ENCODE results near the gene RRP12.

RRP12 gene

GRCh38 chr10:97355571-97355975 lies 45.6 kb downstream of the RRP12 start:
- H3K4me2 ChIP-seq (ENCODE audit: low read length, poor library complexity, severe bottlenecking): no peak overlapping the region
- H3K9me3 ChIP-seq (ENCODE audit: control insufficient read depth, low read length): no peaks in the 10 kb centered on the region
- 87% methylated on average over 5 of the region's 5 CpGs for WGBS
- no peak overlapping the region for H3K4me3 ChIP-seq (ENCODE audit: insufficient read depth in 1 of 2, low read depth in 1 of 2, low read length in 2 of 2)
- H3K79me1 ChIP-seq (replicated peaks; ENCODE audit: low read length, poor library complexity, severe bottlenecking): peaks cover 1% of the 10 kb centered on the region
- no peak overlapping the region for H3K9ac ChIP-seq (ENCODE audit: low read length)
- no peak overlapping the region for H2BK12ac ChIP-seq (ENCODE audit: low read length in 2 of 2)
- no peak overlapping the region for H3K18ac ChIP-seq (ENCODE audit: low read depth in 1 of 2, low read length in 2 of 2)
- no peak for DNase-seq
- no peaks in the 10 kb centered on the region for H3K27me3 ChIP-seq (ENCODE audit: control insufficient read depth in 1 of 2, insufficient read depth in 1 of 2, low read length in 2 of 2)
- no peak overlapping the region for H2AFZ ChIP-seq (ENCODE audit: low read depth, low read length)
- no peak overlapping the region for H3K23ac ChIP-seq (ENCODE audit: low read length in 2 of 2)
- H3K4ac ChIP-seq (ENCODE audit: low read depth in 1 of 2, low read length in 2 of 2): no peak overlapping the region
- no peak overlapping the region for H4K8ac ChIP-seq (ENCODE audit: low read length)
- no peaks in the 10 kb centered on the region for H3K4me1 ChIP-seq (ENCODE audit: control insufficient read depth, insufficient read depth, low read depth, low read length)
- H3K14ac ChIP-seq (ENCODE audit: low read length in 2 of 2): no peak overlapping the region
- H2BK15ac ChIP-seq (ENCODE audit: low read depth, poor library complexity, severe bottlenecking): no peak overlapping the region
- no peak overlapping the region for H2BK120ac ChIP-seq (ENCODE audit: low read depth, low read length)
- no peak overlapping the region for H3K27ac ChIP-seq (ENCODE audit: low read length, poor library complexity, severe bottlenecking)
- H2BK5ac ChIP-seq (ENCODE audit: low read depth, low read length, poor library complexity, severe bottlenecking): no peak overlapping the region
- H2AK5ac ChIP-seq (ENCODE audit: low read length, severe bottlenecking): no peak overlapping the region
- peaks cover 48 to 66% of the 10 kb centered on the region in 2 experiments for H3K36me3 ChIP-seq (ENCODE audit: control insufficient read depth in 1 of 2, insufficient read depth in 2 of 2, low read depth in 1 of 2, low read length in 2 of 2)
- no peak overlapping the region for H4K91ac ChIP-seq (ENCODE audit: low read length)

GRCh38 chr10:97353945-97354344 lies 47.2 kb downstream of the RRP12 start:
- Histone ChIP-seq H2BK15ac (ENCODE audit: low read depth, poor library complexity, severe bottlenecking) (no peak overlapping the region), H3K27me3 (ENCODE audit: control insufficient read depth in 1 of 2, insufficient read depth in 1 of 2, low read length in 2 of 2) (no peaks in the 10 kb centered on the region), H2AK5ac (ENCODE audit: low read length, severe bottlenecking) (no peak overlapping the region), H3K27ac (ENCODE audit: low read length, poor library complexity, severe bottlenecking) (no peak overlapping the region), H4K8ac (ENCODE audit: low read length) (no peak overlapping the region), H3K9me3 (ENCODE audit: control insufficient read depth, low read length) (no peaks in the 10 kb centered on the region), H3K4me2 (ENCODE audit: low read length, poor library complexity, severe bottlenecking) (no peak overlapping the region), H3K18ac (ENCODE audit: low read depth in 1 of 2, low read length in 2 of 2) (no peak overlapping the region), H2BK120ac (ENCODE audit: low read depth, low read length) (no peak overlapping the region), H3K23ac (ENCODE audit: low read length in 2 of 2) (no peak overlapping the region), H3K4me1 (ENCODE audit: control insufficient read depth, insufficient read depth, low read depth, low read length) (no peaks in the 10 kb centered on the region), H3K36me3 (ENCODE audit: control insufficient read depth in 1 of 2, insufficient read depth in 2 of 2, low read depth in 1 of 2, low read length in 2 of 2) (peaks cover 39 to 58% of the 10 kb centered on the region in 2 experiments), H2AFZ (ENCODE audit: low read depth, low read length) (no peak overlapping the region), H2BK5ac (ENCODE audit: low read depth, low read length, poor library complexity, severe bottlenecking) (no peak overlapping the region), H3K4me3 (ENCODE audit: insufficient read depth in 1 of 2, low read depth in 1 of 2, low read length in 2 of 2) (no peak overlapping the region), H3K9ac (ENCODE audit: low read length) (no peak overlapping the region), H3K4ac (ENCODE audit: low read depth in 1 of 2, low read length in 2 of 2) (no peak overlapping the region), H3K79me1 (replicated peaks; ENCODE audit: low read length, poor library complexity, severe bottlenecking) (peaks cover 1% of the 10 kb centered on the region), H4K91ac (ENCODE audit: low read length) (no peak overlapping the region), H3K14ac (ENCODE audit: low read length in 2 of 2) (no peak overlapping the region), H2BK12ac (ENCODE audit: low read length in 2 of 2) (no peak overlapping the region)
- DNase-seq: no peak
- WGBS: 97% methylated on average over 4 of the region's 4 CpGs

GRCh38 chr10:97349752-97350513 lies 51.2 kb downstream of the RRP12 start:
- Histone ChIP-seq H3K9ac (ENCODE audit: low read length) (no peak overlapping the region), H3K4me3 (ENCODE audit: insufficient read depth in 1 of 2, low read depth in 1 of 2, low read length in 2 of 2) (no peak overlapping the region), H2BK15ac (ENCODE audit: low read depth, poor library complexity, severe bottlenecking) (no peak overlapping the region), H3K79me1 (replicated peaks; ENCODE audit: low read length, poor library complexity, severe bottlenecking) (peaks cover 1% of the 10 kb centered on the region), H2BK12ac (ENCODE audit: low read length in 2 of 2) (no peak overlapping the region), H3K4me2 (ENCODE audit: low read length, poor library complexity, severe bottlenecking) (no peak overlapping the region), H3K27ac (ENCODE audit: low read length, poor library complexity, severe bottlenecking) (no peak overlapping the region), H3K4ac (ENCODE audit: low read depth in 1 of 2, low read length in 2 of 2) (no peak overlapping the region), H4K8ac (ENCODE audit: low read length) (no peak overlapping the region), H3K18ac (ENCODE audit: low read depth in 1 of 2, low read length in 2 of 2) (no peak overlapping the region), H3K36me3 (ENCODE audit: control insufficient read depth in 1 of 2, insufficient read depth in 2 of 2, low read depth in 1 of 2, low read length in 2 of 2) (peaks cover 12 to 24% of the 10 kb centered on the region in 2 experiments), H4K91ac (ENCODE audit: low read length) (no peak overlapping the region), H2BK120ac (ENCODE audit: low read depth, low read length) (no peak overlapping the region), H3K4me1 (ENCODE audit: control insufficient read depth, insufficient read depth, low read depth, low read length) (no peaks in the 10 kb centered on the region), H2BK5ac (ENCODE audit: low read depth, low read length, poor library complexity, severe bottlenecking) (no peak overlapping the region), H3K9me3 (ENCODE audit: control insufficient read depth, low read length) (no peaks in the 10 kb centered on the region), H3K23ac (ENCODE audit: low read length in 2 of 2) (no peak overlapping the region), H2AFZ (ENCODE audit: low read depth, low read length) (no peak overlapping the region), H2AK5ac (ENCODE audit: low read length, severe bottlenecking) (no peak overlapping the region), H3K27me3 (ENCODE audit: control insufficient read depth in 1 of 2, insufficient read depth in 1 of 2, low read length in 2 of 2) (no peaks in the 10 kb centered on the region), H3K14ac (ENCODE audit: low read length in 2 of 2) (no peak overlapping the region)
- DNase-seq: no peak
- WGBS: 98% methylated on average over 8 of the region's 12 CpGs

GRCh38 chr10:97347317-97347716 lies 53.8 kb downstream of the RRP12 start:
- no peak for DNase-seq
- Histone ChIP-seq H3K4me2 (ENCODE audit: low read length, poor library complexity, severe bottlenecking) (no peak overlapping the region), H3K4me3 (ENCODE audit: insufficient read depth in 1 of 2, low read depth in 1 of 2, low read length in 2 of 2) (no peak overlapping the region), H3K9ac (ENCODE audit: low read length) (no peak overlapping the region), H3K9me3 (ENCODE audit: control insufficient read depth, low read length) (no peaks in the 10 kb centered on the region), H2AFZ (ENCODE audit: low read depth, low read length) (no peak overlapping the region), H3K14ac (ENCODE audit: low read length in 2 of 2) (no peak overlapping the region), H3K18ac (ENCODE audit: low read depth in 1 of 2, low read length in 2 of 2) (no peak overlapping the region), H4K91ac (ENCODE audit: low read length) (no peak overlapping the region), H4K8ac (ENCODE audit: low read length) (no peak overlapping the region), H3K4ac (ENCODE audit: low read depth in 1 of 2, low read length in 2 of 2) (no peak overlapping the region), H3K79me1 (replicated peaks; ENCODE audit: low read length, poor library complexity, severe bottlenecking) (no peaks in the 10 kb centered on the region), H3K23ac (ENCODE audit: low read length in 2 of 2) (no peak overlapping the region), H2BK5ac (ENCODE audit: low read depth, low read length, poor library complexity, severe bottlenecking) (no peak overlapping the region), H2BK120ac (ENCODE audit: low read depth, low read length) (no peak overlapping the region), H2AK5ac (ENCODE audit: low read length, severe bottlenecking) (no peak overlapping the region), H3K27ac (ENCODE audit: low read length, poor library complexity, severe bottlenecking) (no peak overlapping the region), H2BK15ac (ENCODE audit: low read depth, poor library complexity, severe bottlenecking) (no peak overlapping the region), H3K4me1 (ENCODE audit: control insufficient read depth, insufficient read depth, low read depth, low read length) (no peaks in the 10 kb centered on the region), H3K36me3 (ENCODE audit: control insufficient read depth in 1 of 2, insufficient read depth in 2 of 2, low read depth in 1 of 2, low read length in 2 of 2) (peaks cover 11 to 19% of the 10 kb centered on the region in 2 experiments), H3K27me3 (ENCODE audit: control insufficient read depth in 1 of 2, insufficient read depth in 1 of 2, low read length in 2 of 2) (peaks cover 0 to 1% of the 10 kb centered on the region in 2 experiments), H2BK12ac (ENCODE audit: low read length in 2 of 2) (no peak overlapping the region)
- WGBS: 98% methylated on average over 4 of the region's 4 CpGs

All from mesenchymal stem cell (in vitro differentiated cells and primary cell).